Choroid plexus epithelial cell (primary cell): ENCODE data around the gene CYTH1.
"Not testable (repeated sequence)": the region's sequence is repeated elsewhere in the genome, so short reads cannot be mapped to it uniquely, and the experiment has no call there.

Experiments used
- DNase-seq: peaks from one replicate; pipeline ENCODE4 v3.0.0-alpha.2; 2010; ENCODE audit warnings: low read depth
- H3K4me3 ChIP-seq: 2 replicates; pipeline ENCODE4 v1.5.1; 2011; ENCODE audit warnings: low read depth, mild to moderate bottlenecking, control low read depth, low read length, moderate library complexity
- CTCF ChIP-seq: conservative IDR thresholded peaks from 2 replicates; pipeline ENCODE4 v1.5.1; 2011; ENCODE audit warnings: low read depth, mild to moderate bottlenecking, control low read depth, inconsistent platforms, low read length, moderate library complexity

Gene CYTH1

DNA sequence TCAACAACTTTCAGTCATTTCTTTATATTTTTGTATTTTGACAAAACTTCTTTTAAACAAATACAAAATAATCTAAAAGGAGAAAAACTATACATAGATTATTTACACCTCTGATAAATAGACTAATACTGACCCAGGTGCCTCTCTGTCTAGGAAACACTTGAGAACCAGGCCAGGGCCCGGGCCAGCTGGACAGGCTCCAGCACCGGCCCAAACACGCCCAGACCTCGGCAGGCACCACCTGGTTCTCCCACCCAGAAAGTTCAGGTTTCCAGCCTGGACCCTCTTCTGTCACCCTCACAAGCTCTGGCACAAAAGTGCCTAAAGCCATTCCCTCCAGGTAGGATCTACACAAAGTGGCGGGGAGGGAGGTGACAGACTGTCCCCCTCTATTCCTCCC lies 107.9 kb downstream of the CYTH1 start:
- no peak overlapping the region for H3K4me3 ChIP-seq
- DNase-seq = no peak
- no peak for TF ChIP-seq CTCF

DNA sequence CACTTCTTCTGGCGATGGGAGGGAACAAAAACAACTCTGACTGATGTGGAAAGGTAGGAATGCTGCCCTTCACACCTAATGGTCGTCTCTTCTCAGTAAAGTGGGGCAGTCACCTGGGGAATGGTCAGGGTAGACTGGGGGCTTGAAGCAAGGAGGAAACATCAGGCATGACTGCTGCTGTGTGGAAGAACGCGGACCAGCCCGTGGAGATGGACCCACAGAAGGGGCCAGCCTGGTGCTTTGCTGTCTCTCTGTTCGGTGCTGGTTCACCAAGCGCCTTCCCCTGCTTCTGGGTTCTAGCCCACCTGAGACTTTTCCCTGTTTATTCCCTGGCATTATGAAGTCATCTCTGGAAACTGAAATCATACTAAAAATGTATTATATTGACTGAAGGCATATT lies 108.7 kb downstream of the CYTH1 start:
- no peak overlapping the region for H3K4me3 ChIP-seq
- no peak for DNase-seq
- no peak for TF ChIP-seq CTCF

- no peak for TF ChIP-seq CTCF
- no peak overlapping the region for H3K4me3 ChIP-seq
- no peak for DNase-seq
These were observed 109.2 kb downstream of the CYTH1 start for GRCh38 chr17:78672871-78673371.

- no peak overlapping the region for H3K4me3 ChIP-seq
- no peak for DNase-seq
- TF ChIP-seq CTCF = no peak
These were observed 110.1 kb downstream of the CYTH1 start for GRCh38 chr17:78672005-78672404.

DNA sequence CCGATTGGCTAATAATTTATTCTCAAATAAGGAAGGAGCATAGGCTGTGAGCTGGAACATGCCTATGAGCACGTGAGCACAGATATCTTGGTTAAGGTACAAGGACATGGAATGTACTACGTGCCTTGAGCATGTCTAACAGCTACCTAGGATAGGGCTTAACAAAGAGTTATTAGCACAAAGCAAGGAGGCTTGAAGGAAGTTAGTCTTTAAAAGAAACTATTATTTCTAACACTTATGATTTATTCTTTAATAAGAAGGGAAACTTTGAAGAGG lies 110.4 kb downstream of the CYTH1 start:
- not testable (repeated sequence) for H3K4me3 ChIP-seq, DNase-seq

DNA sequence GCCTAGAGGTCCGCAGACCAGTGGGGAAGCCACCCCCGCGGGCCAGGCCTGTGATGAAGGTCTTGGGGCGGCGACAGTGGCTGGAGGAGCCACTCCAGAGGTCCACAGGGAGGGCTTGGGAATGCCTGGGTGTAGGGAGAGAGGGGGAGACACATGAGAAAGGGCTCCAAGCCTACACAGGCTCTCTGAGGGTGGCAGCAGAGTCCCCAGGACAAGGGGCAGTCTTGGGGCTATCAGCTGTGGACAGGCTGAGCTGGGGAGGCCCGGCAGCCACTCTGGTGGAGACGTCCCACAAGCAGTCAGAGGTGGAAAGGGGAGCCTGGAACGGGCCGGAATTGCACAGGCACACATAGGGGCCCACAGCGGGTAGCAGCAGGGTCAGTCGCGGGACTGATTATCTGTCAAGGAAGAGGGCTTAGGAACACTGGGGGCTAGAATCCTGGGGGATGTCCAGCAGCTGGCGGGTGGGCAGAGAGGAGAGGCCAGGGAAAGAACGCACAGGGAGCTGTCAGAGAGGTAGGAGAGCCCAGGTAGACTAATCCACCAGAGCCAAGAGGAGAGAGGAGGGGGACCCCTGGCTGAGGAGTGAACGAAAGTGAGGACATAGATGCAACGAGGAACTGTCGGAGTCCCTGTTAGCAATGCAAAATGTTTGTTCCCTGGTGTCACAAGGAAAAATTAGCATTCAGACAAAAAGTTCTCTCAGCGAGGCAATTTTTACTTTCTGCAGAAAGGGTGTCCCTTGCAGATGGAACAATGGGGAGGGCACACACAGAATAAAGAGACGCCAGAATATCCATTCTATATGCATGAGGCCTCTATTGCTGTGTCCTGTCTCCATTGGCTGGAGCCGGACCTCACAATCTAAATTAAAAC lies 111.0 kb downstream of the CYTH1 start:
- no peak overlapping the region for H3K4me3 ChIP-seq
- TF ChIP-seq CTCF = no peak
- DNase-seq = no peak

GRCh38 chr17:78669975-78670518 lies 112.0 kb downstream of the CYTH1 start:
- no peak for DNase-seq
- no peak overlapping the region for H3K4me3 ChIP-seq
- no peak for TF ChIP-seq CTCF
